ENCODE measurements around the gene NHEJ1. TPM values are rescaled to one million over a fixed set of nuclear protein-coding genes. Genes with fewer than 3 reads are reported as not detected.

Gene NHEJ1, protein sequence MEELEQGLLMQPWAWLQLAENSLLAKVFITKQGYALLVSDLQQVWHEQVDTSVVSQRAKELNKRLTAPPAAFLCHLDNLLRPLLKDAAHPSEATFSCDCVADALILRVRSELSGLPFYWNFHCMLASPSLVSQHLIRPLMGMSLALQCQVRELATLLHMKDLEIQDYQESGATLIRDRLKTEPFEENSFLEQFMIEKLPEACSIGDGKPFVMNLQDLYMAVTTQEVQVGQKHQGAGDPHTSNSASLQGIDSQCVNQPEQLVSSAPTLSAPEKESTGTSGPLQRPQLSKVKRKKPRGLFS
- 14.2 to 16.2 TPM (median 15.2 TPM) in 5 replicates for total RNA-seq (2022; extraction: Qiagen RNA extraction; ENCODE audit: low read depth)

DNA sequence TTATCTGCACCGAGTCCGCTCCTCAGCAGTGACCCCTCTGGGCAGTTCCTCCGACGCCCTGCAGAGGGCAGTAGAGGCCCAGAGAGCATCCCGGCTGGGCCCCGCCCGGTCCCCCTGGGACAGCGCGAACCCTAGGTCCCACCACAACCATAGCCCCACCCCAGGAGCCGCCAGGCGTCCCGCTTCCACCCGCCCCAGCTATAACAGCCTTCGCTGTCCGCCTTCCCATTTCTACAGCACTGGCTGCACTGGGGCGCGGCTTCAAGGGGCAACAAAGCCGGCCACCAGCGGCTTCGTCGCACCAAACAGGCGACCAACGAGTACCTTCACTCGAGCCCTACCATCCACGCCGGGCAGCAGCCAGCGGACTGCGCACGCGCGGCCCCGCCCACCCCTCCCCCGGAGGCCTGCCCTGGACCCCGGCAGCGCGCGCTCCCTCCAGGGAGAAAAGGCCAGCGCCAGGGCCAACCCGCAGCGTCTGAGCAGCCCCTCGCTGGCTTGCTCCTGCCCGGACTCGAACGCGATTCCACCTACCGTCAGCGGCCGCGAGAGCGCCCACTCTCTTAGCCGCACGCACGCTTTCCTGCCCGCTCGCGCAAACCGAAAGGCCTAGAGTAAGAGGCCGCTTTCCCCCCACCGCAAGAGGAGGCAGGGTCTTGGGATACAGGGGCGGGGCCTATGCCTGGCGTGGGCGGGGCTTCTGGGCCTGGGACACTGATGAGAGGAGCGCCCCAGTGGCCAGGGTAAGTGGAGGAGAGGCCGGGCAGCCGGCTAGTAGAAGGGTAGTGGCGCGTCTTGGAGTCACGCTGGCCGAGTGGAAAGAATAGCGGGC lies at the start of gene NHEJ1:
NHEJ1 (minus strand) TSS at position 630 of the 832 bp plus-strand sequence. CDS start 2,453 bp downstream, outside the sequence.

GRCh38 chr2:219206328-219207133 lies 45.9 kb upstream of the NHEJ1 start, which contains the start of gene ZFAND2B:
Gene ZFAND2B (plus strand): TSS chr2:219206782. CDS start chr2:219206988, 206 bp downstream.

DNA sequence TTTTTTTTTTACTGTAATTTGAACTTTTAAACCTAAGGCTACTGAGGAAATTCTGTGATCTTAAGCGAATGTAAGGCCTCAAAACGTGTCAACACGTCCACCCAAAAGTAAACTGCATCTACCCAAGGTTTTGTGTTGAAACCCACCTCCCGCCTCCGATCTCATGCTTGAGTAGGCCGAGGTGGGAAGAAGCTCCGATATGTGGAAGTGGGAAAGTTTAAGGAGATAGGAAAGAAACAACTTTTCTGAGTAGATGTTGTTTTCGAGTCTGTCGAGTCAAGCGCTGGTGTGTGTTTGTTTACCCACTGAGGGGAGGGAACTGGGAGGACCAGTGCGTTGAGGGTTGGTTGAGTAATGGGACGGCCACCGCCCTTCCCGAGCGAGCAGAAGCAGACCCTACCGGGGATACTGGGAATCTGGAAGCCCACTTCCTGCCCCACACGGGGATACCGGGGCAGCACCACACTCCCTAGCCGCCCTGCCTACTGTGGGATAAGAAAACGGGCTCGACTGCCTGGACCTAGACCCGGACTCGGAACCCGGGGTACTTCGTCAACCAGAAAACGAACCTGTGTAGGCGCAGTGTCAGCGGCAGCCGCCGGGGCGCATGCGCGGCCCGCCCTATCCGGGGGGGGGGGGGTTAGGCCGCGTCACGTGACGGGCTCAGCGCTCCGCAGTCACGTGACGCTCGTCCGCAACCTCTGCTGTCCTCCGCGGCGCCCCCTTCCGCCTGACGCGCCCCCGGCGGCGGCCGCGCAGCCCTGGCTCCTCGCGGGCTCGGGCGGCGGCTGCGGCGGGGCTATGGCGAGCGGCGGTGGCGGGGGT lies 17.1 kb upstream of the NHEJ1 start, which contains the start of gene RETREG2:
RETREG2 (plus strand) TSS at position 724 of the 825 bp plus-strand sequence; CDS start at position 802, 78 bp downstream.

GRCh38 chr2:219176818-219177551 lies 16.4 kb upstream of the NHEJ1 start, which contains the start of gene CNPPD1:
Gene CNPPD1 (minus strand): TSS chr2:219176925. CDS start chr2:219176828, 97 bp downstream.

DNA sequence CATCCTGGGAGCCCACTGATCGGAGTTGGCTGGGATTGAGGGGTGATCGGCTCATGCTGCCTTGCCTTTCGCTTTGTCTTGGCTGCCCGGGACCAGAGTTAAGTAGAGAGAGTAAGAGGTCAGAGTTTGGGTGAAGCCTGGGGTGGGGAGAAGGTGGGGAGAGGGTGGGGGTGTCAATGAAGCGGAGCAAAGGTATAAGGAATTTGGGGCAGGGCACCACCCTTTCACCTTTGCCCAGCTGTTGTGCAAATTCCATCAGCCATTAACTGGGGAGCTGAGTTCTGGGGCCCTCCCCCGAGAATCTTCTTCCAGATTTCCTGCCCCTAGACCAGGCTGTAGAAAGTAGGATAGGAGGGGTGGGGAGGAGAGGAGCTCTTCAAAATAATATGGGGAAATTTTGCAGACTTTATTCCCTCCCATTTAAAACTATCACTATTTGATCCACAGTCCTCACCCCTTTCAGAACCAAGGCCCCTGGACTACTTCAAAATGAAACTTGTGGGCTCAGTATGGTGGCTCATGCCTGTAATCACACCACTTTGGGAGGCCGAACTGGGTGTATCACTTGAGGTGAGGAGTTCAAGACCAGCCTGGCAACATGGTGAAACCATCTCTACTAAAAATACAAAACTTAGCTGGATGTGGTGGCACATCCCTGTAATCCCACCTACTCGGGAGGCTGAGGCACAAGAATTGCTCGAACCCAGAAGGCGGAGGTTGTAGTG lies 9.5 kb upstream of the NHEJ1 start, which contains the start of gene SLC23A3:
SLC23A3 (minus strand) TSS at position 100 of the 725 bp plus-strand sequence; CDS start at position 55, 45 bp downstream.

DNA sequence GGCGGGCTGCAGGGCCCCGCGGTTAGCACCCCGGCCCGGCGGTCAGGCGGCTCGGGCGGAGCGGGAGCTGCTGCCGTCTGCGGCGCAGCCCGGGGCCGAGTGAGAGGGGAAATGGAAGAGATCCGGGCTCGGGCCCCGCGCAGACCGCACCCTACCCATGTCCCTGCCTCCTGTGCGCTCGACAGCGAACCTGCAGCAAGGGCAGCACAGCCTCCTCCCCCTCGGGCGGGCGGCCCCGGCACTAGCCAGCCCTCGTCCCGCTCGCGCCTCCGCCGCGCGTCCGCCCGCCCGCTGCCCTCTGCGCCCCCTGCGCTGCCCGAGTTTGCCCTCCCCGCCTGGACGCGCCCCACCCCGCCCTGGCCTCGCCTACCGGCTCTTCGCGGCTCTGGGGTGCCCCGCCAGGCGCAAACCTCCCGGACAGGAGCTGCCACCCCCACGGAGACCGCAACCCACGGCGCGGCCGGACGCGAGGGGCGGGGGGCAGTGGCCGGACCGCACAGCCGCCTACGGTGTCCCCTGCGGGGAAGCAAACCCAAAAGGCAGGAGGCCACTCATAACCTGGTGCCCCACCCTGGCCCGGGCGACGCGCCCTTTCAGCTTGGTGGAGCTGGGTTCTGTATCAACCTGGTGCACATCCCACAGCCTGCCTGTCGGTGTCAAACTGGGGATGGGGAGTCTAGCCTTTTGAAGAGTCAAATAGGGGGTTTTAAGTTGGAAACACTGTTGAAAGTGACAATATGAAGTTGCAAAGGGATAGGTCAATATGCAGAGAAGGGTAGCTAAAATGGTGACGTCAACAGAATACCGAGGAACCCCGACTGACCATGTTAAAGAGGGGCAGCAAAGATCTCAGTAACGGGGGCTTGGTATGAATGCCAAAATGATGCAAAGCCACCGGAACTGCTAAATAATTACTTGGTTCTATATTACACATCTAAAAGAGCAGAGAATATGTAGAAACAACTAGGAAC lies 99.5 kb downstream of the NHEJ1 start, which contains the start of gene IHH:
IHH (minus strand) TSS at position 101 of the 971 bp plus-strand sequence. CDS start 454 bp downstream, outside the sequence.

GRCh38 chr2:219041252-219041651 lies 119.4 kb downstream of the NHEJ1 start, which contains the start of gene CFAP65:
Gene CFAP65 (minus strand): TSS chr2:219041516. CDS start chr2:219039048, 2,468 bp downstream.

Other genes with a start within 250 kb of the NHEJ1 start
- gene CDK5R2, start 201.1 kb downstream of the NHEJ1 start, total RNA-seq (2022; extraction: Qiagen RNA extraction; ENCODE audit: low read depth): 2.3 to 4.7 TPM (median 3.8 TPM) in 5 replicates
- gene FEV, start 175.6 kb downstream of the NHEJ1 start, total RNA-seq (2022; extraction: Qiagen RNA extraction; ENCODE audit: low read depth): not detected in 5 replicates
- not detected in 5 replicates for gene CRYBA2, start 167.4 kb downstream of the NHEJ1 start, total RNA-seq (2022; extraction: Qiagen RNA extraction; ENCODE audit: low read depth)
- 0.11 to 0.23 TPM (median 0.18 TPM) in 5 replicates for gene CFAP65, start 119.3 kb downstream of the NHEJ1 start, total RNA-seq (2022; extraction: Qiagen RNA extraction; ENCODE audit: low read depth)
- 0.25 to 0.47 TPM (median 0.37 TPM) in 4 of 5 replicates, not detected in the other for gene IHH, start 99.9 kb downstream of the NHEJ1 start, total RNA-seq (2022; extraction: Qiagen RNA extraction; ENCODE audit: low read depth)
- 0.28 to 0.80 TPM (median 0.46 TPM) in 5 replicates for gene SLC23A3, start 9.2 kb upstream of the NHEJ1 start, total RNA-seq (2022; extraction: Qiagen RNA extraction; ENCODE audit: low read depth)
- 32.1 to 55.5 TPM (median 46.5 TPM) in 5 replicates for gene CNPPD1, start 16.1 kb upstream of the NHEJ1 start, total RNA-seq (2022; extraction: Qiagen RNA extraction; ENCODE audit: low read depth)
- 53.9 to 88.2 TPM (median 84.2 TPM) in 5 replicates for gene RETREG2, start 17.5 kb upstream of the NHEJ1 start, total RNA-seq (2022; extraction: Qiagen RNA extraction; ENCODE audit: low read depth)
- gene ZFAND2B, start 46.0 kb upstream of the NHEJ1 start, total RNA-seq (2022; extraction: Qiagen RNA extraction; ENCODE audit: low read depth): 12.4 to 25.5 TPM (median 20.6 TPM) in 5 replicates
- 23.6 to 35.5 TPM (median 32.1 TPM) in 5 replicates for gene ABCB6, start 58.1 kb upstream of the NHEJ1 start, total RNA-seq (2022; extraction: Qiagen RNA extraction; ENCODE audit: low read depth)
- gene ATG9A, start 68.8 kb upstream of the NHEJ1 start, total RNA-seq (2022; extraction: Qiagen RNA extraction; ENCODE audit: low read depth): 30.5 to 48.5 TPM (median 47.1 TPM) in 5 replicates
- 16.7 to 21.8 TPM (median 20.0 TPM) in 5 replicates for gene ANKZF1, start 69.0 kb upstream of the NHEJ1 start, total RNA-seq (2022; extraction: Qiagen RNA extraction; ENCODE audit: low read depth)
- gene GLB1L, start 84.6 kb upstream of the NHEJ1 start, total RNA-seq (2022; extraction: Qiagen RNA extraction; ENCODE audit: low read depth): 5.3 to 9.7 TPM (median 6.5 TPM) in 5 replicates
- gene STK16, start 84.7 kb upstream of the NHEJ1 start, total RNA-seq (2022; extraction: Qiagen RNA extraction; ENCODE audit: low read depth): 23.4 to 34.2 TPM (median 27.8 TPM) in 5 replicates
- 0.26 to 0.33 TPM (median 0.27 TPM) in 3 of 5 replicates, not detected in the others for gene TUBA4B, start 92.4 kb upstream of the NHEJ1 start, total RNA-seq (2022; extraction: Qiagen RNA extraction; ENCODE audit: low read depth)
- gene TUBA4A, start 93.1 kb upstream of the NHEJ1 start, total RNA-seq (2022; extraction: Qiagen RNA extraction; ENCODE audit: low read depth): 299 to 359 TPM (median 345 TPM) in 5 replicates
- 28.6 to 57.4 TPM (median 45.2 TPM) in 5 replicates for gene DNAJB2, start 118.6 kb upstream of the NHEJ1 start, total RNA-seq (2022; extraction: Qiagen RNA extraction; ENCODE audit: low read depth)
- gene PTPRN, start 148.6 kb upstream of the NHEJ1 start, total RNA-seq (2022; extraction: Qiagen RNA extraction; ENCODE audit: low read depth): 1.1 to 1.8 TPM (median 1.4 TPM) in 5 replicates
- not detected in 5 replicates for gene RESP18, start 171.9 kb upstream of the NHEJ1 start, total RNA-seq (2022; extraction: Qiagen RNA extraction; ENCODE audit: low read depth)
- 51.7 to 64.3 TPM (median 58.3 TPM) in 5 replicates for gene DNPEP, start 227.1 kb upstream of the NHEJ1 start, total RNA-seq (2022; extraction: Qiagen RNA extraction; ENCODE audit: low read depth)